IPS-18c (cell line): ENCODE data around the gene KCNAB1.
"Not testable (repeated sequence)": the region's sequence is repeated elsewhere in the genome, so short reads cannot be mapped to it uniquely, and the experiment has no call there.

Experiments
- H3K4me3 ChIP-seq: 2 replicates; pipeline ENCODE4 v1.7.0; 2013; ENCODE audit warnings: low read depth, mild to moderate bottlenecking, low read length, moderate library complexity; ENCODE audit not compliant: insufficient read depth
- H3K9me3 ChIP-seq: one replicate; pipeline ENCODE4 v1.6.1; 2013; ENCODE audit warnings: mild to moderate bottlenecking, low read length, moderate library complexity; ENCODE audit not compliant: control insufficient read depth, insufficient read depth

The KCNAB1 gene

GRCh38 chr3:156161172-156161571 lies 40.8 kb downstream of the KCNAB1 start:
- Histone ChIP-seq H3K9me3 (no peaks in the 10 kb centered on the region), H3K4me3 (no peak overlapping the region)

- no peaks in the 10 kb centered on the region for H3K9me3 ChIP-seq
- no peak overlapping the region for H3K4me3 ChIP-seq
Observed at GRCh38 chr3:156163848-156164247, 43.5 kb downstream of the KCNAB1 start.

GRCh38 chr3:156166808-156167207 lies 46.4 kb downstream of the KCNAB1 start:
- no peaks in the 10 kb centered on the region for H3K9me3 ChIP-seq
- H3K4me3 ChIP-seq: no peak overlapping the region

- Histone ChIP-seq H3K9me3 (no peaks in the 10 kb centered on the region), H3K4me3 (no peak overlapping the region)
Observed at GRCh38 chr3:156170571-156170970, 50.2 kb downstream of the KCNAB1 start.

- H3K4me3 ChIP-seq: no peak overlapping the region
- H3K9me3 ChIP-seq: no peaks in the 10 kb centered on the region
Observed at GRCh38 chr3:156171281-156172267, 51.2 kb downstream of the KCNAB1 start.

DNA sequence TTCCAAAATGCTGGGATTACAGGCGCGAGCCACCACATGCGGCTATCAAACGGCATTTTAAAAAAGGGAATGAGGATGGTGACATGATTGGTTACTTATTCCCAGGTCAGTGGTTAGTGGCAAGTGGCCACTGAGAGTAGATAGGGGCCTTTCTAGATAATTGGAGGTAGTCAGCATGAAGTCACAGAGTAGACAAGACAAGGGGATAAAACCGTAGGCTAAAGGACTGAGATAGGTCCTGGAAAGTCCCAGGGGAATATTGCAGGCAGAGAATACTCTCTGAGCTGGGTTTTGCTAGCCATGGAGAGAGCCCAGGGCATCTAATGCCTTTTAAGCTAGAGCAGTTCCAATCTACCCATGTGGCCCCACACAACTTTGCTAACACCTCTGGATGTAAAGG lies 52.2 kb downstream of the KCNAB1 start:
- Histone ChIP-seq H3K4me3 (no peak overlapping the region), H3K9me3 (no peaks in the 10 kb centered on the region)

DNA sequence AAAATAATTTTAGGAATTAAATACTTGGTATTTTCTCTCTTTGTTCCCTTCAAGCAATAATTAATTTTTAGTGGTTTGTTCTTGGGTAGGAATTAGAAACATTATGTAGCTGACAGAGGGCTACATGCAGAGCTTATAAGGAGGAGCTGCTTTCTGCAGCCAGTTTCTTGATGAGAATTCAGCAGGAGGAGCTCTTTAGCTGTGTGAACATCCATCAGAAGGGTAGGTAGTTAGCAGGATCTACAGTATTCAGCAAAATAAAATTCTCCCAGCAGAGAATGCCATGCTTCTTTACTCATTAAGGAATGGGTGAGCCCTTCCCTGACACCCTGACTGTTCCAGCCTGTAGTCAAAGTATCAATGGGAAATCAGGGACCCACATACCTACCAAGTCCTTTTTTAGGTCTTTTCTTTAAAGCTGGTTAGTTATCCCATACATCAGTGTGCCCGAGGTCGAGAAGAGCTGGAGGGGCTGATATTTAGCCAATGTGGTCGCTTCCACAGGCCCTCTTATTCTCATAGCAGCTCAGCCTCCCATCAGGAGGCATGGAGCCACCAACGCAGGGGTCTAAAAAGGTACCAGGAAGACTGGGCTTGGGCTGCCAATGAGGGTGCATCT lies 54.0 kb downstream of the KCNAB1 start:
- no peaks in the 10 kb centered on the region for H3K9me3 ChIP-seq
- H3K4me3 ChIP-seq: no peak overlapping the region

DNA sequence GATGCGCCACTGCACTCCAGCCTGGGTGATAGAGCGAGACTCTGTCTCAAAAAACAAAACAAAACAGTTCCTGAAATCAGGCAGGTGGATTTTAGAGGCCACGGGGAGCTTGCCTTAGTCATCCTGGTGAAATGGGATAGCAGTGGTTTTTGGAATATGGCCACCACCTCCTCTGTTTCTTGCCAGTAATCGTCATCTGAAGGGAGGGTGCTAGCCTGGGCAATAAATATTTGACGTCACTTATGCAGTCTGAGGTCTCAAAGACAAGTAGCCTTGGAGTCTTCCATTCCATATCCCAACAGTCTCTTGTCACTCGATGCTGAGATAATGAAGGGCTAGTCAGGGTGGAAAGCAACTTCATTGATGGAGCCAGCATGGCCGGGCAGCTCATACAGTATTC lies 55.2 kb downstream of the KCNAB1 start:
- Histone ChIP-seq H3K4me3 (no peak overlapping the region), H3K9me3 (no peaks in the 10 kb centered on the region)

- H3K4me3 ChIP-seq: no peak overlapping the region
- H3K9me3 ChIP-seq: no peaks in the 10 kb centered on the region
Observed at GRCh38 chr3:156176048-156176447, 55.7 kb downstream of the KCNAB1 start.

DNA sequence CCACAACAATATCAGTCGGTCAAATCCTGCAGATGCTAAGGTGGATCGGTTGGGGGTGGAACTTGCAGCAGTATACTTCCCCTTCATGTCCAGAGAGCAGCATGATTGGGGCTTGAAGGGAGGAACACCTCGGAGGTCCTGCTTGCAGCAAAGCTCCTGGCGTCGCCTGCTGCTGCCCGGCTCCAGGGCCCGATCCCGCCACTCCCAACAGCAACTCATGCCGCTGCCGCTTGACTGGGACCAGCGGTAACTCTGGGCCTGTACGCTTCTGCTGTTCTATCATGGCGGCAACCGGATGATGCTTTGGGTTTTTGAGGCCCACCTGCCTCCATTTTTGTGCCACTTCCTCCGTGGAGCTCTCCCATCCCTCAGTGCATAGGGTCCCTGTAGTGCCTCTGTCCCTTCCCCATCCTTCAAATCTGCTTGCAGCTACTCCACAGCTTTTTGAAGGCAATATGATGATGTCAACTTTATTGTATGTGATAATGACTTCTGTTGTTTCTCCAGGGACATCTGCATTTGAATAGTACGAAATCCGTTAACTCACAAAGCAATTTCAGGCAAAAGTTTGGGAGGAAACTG lies 56.3 kb downstream of the KCNAB1 start:
- Histone ChIP-seq H3K9me3 (no peaks in the 10 kb centered on the region), H3K4me3 (no peak overlapping the region)

GRCh38 chr3:156180077-156180476 lies 59.7 kb downstream of the KCNAB1 start:
- H3K4me3 ChIP-seq: no peak overlapping the region
- H3K9me3 ChIP-seq: no peaks in the 10 kb centered on the region

- H3K9me3 ChIP-seq: no peaks in the 10 kb centered on the region
- no peak overlapping the region for H3K4me3 ChIP-seq
Observed at GRCh38 chr3:156181509-156181908, 61.1 kb downstream of the KCNAB1 start.

DNA sequence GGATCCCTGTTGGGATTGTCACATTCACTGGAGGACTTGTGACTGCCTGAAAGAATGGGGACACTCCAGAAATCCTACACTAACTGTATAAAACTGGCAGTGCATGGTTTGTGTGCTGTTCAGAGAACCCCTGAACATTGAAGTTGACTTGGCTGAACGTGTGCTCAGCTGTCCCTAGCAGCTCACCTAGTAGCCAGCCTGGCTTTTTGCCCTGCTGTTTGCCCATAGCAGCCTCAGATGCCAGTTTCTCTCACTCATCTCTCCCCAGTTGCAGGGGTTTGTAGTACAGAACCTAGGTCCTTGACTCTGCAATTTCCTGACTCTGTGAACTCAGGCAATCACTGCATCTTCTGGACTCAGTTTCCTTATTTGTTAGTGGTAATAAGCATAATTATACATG lies 63.0 kb downstream of the KCNAB1 start:
- no peaks in the 10 kb centered on the region for H3K9me3 ChIP-seq

GRCh38 chr3:156184156-156184555 lies 63.8 kb downstream of the KCNAB1 start:
- Histone ChIP-seq H3K4me3 (no peak overlapping the region), H3K9me3 (no peaks in the 10 kb centered on the region)

More for the DNA sequence above, 63.0 kb downstream of the KCNAB1 start:
- H3K4me3 ChIP-seq: no peak overlapping the region

DNA sequence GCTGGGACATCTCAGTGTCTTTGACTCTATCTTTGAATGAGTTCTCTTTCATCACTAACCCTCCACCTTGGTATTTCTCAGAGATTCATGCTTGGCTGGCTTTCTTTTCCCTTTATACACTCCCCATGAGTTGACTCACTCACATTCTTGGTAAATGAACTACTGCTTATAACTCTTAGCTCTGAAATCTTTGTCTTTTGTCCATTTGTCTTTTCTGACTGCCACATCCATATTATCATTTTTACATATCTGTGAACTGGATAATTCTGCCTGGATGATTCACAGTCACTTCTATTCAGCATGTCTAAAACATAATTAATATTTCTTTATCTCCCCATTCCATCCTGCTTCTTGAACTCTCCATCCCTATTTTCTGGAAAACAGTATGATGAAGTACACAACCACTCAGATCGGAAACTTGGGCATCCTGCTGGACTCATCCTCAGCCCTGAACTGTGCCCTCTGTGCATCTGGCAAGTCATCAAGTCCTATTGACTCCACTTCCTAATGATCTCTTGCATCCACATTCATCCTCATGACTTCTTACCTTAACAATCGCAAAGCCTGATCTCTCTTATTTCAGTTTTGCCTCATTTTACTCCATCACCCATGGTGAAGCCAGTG lies 66.9 kb downstream of the KCNAB1 start:
- Histone ChIP-seq H3K9me3 (no peaks in the 10 kb centered on the region), H3K4me3 (no peak overlapping the region)

DNA sequence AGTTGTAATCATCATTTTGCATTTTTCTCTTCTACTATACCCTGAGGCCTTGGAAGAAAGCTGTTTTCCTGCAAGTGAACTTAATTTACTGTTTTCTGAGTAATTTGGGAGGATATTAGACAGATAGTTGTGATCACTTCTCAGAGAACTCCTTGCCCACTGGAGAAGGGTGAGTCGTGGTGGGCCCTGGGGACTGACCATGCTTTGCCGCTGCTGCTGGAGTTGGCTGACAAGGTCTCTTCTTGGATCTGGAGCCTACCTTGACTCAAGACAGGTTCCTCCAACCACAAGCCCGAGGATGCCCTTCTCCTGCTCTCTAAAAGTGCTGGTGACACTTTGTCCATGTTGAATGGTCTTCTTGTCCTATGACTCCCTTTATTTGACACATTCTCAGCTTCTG lies 68.4 kb downstream of the KCNAB1 start:
- no peak overlapping the region for H3K4me3 ChIP-seq
- no peaks in the 10 kb centered on the region for H3K9me3 ChIP-seq

DNA sequence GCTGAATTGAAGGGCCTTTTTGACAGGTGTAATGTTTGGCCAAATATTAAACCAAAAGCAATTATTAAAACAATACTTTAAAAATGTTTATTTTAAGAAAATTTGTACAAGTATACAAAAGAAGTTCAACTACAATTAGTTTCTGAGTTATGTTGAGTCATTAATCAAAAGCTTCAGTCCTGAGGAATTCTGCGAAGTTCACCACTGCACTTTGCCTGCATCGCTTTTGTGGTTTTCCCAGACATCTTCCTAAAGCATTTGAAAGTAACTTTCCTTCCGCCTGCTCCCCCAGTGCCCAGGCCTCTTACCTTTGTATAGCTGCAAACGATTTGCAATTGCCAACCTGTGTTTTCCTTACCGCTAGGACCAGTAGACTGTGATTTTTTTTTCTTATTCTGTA lies 69.5 kb downstream of the KCNAB1 start:
- no peaks in the 10 kb centered on the region for H3K9me3 ChIP-seq
- H3K4me3 ChIP-seq: no peak overlapping the region

DNA sequence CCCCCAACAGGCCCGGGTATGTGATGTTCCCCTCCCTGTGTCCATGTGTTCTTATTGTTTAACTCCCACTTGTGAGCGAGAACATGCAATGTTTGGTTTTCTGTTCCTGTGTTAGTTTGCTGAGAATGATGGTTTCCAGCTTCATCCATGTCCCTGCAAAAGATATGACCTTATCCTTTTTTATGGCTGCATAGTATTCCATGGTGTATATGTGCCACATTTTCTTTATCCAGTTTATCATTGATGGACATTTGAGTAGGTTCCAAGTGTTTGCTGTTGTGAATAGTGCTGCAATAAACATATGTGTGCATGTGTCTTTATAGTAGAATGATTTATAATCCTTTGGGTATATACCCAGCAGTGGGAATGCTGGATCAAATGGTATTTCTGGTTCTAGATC lies 74.6 kb downstream of the KCNAB1 start:
- H3K9me3 ChIP-seq, H3K4me3 ChIP-seq: not testable (repeated sequence)
